GM21825 (cell line): ENCODE data around the gene C5orf46.
"Not testable (repeated sequence)": the region's sequence is repeated elsewhere in the genome, so short reads cannot be mapped to it uniquely, and the experiment has no call there.

Source experiments
- ATAC-seq: cut with Tn5 transposase; IDR thresholded peaks from one replicate; pipeline ENCODE4 v1.9.1; 2021; ENCODE audit warnings: mild to moderate bottlenecking, moderate library complexity; ENCODE audit not compliant: unreplicated experiment

Gene C5orf46

DNA sequence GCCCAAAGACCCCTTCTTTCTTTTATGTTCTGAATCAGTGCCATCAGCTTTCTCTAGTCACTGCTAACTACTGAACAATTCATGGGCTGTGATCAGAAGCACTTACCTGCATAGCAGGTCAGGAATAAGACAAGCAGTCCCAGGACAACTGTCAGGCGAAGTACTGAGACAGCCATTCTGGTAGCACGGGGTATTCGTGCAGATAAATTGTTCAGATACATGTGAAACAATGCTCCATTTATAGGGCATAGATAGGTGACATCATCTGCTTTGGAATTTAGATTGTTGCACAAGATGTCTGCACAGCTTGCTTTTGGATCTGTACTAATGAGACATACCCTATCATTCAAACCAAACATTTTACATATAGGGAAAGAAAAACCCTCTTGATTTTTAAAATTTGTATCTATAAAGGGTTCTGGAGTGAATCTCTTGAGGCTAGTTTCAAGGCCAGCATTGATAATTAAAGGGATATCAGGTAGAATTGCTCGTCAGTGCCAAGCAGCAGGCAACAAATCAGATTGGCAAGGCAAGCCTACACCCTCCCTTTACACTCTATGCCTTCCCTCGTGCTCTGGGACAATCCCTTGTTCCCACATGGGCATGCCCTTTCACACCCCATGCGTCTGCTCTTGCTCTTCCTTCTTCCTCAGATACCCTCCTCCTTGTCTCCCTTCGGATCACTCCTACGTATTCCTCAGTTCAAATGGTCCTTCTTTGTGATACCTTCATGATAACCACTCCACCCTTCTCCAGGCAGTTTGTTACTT lies at the start of gene C5orf46:
C5orf46 (minus strand) TSS at position 213 of the 770 bp plus-strand sequence; CDS start at position 176, 37 bp downstream.
- ATAC-seq: no peak

DNA sequence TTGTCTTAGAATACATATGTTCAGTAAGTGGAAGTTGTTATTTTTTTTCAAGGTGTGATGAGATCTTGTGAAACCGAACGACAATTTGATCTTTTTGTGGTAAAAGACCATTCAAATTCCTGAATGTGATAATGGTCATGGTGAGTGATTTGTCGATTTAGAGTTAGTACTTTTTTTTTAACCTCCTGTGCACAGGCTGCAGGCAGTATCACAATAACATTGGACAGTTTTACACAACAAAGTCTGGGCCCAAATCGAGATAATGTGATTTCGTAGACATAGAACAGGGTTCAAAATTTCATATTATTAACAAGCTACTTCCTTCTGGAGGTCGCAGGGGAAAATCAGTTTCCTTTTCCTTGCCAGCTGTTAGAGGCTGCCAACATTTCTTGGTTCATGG lies 48.6 kb upstream of the C5orf46 start:
- no peak for ATAC-seq

DNA sequence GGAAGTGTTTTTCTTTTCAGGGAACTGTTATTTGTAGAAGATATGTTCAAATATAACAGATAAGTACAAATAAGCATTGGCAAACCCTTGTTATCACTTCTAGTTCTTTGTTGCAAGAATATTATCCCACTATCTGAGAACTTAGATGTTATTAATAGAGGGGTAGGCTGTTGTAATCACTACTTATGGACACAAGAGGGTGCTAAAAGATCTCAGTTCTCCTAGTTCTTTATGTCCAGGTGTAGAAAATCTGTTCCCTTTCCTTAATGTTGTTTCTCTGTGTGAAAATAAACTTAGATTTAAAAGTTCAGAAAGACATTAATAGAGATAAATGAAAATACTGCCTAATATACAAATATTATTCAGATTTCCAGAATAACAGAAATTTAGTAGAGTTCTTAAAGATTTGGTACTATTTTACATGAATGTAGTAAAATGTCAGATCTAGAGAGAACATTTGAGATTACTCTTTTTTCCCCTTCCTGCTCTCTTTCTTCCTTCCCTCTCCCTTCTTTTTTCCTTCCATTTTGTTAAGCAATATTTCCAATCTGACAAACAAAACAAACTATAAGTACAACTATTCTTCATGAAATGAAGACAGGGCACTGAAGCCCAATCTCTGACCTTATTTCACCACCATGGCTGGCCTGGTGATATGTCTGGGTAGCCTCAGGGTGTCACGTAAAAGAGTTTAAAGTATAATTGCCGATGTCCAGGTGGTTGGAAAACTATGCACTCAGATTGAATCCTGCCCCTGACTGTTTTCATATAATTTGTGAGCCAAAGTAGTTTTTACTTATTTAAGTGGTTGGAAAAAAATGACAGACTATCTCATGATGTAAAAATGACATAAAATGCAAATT lies 43.6 kb upstream of the C5orf46 start:
- no peak for ATAC-seq

DNA sequence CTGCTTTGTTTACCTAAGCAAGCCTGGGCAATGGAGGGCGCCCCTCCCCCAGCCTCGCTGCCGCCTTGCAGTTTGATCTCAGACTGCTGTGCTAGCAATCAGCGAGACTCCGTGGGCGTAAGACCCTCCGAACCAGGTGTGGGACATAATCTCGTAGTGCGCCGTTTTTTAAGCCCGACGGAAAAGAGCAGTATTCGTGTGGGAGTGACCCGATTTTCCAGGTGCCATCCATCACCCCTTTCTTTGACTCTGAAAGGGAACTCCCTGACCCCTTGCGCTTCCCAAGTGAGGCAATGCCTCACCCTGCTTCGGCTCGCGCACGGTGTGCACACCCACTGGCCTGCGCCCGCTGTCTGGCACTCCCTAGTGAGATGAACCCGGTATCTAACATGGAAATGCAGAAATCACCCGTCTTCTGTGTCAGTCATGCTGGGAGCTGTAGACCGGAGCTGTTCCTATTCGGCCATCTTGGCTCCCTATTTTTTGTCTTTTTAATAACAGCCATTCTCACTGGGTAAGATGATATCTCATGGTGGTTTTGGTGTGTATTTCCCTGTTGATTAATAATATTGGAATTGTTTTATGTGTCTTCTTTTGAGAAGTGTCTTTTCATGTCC lies 40.4 kb upstream of the C5orf46 start:
- ATAC-seq: not testable (repeated sequence)

DNA sequence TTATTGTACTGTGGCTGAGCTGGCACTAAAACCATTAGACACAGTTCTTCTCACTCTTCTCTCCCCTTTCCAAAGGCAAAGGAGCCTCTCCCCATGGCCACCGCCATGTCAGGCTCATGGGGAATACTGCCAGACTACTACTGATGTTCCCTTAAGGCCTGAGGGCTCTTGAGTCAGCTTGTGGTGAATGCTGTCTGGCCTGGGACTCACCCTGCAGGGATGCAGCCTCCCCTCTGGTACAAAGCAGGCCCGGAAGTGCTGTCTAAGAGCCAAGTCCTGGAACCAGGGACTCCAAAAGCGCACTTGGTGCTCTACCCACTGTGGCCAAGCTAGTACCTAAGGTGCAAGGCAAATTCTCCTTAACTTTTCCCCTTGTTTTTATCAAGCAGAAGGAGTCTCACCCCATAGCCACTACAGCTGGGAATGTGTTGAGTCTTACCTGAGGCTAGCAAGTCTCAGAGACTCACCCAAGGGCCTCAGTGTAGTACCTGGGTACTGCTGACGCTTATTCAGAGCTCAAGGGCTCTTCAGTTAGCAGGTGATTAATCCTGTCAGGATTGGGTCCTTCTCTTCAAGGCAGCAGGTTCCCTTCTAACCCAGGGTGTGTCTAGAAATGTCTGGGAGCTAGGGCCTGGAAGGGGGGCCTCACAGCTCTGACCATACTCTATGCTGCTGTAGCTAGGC lies 33.2 kb upstream of the C5orf46 start:
- no peak for ATAC-seq

DNA sequence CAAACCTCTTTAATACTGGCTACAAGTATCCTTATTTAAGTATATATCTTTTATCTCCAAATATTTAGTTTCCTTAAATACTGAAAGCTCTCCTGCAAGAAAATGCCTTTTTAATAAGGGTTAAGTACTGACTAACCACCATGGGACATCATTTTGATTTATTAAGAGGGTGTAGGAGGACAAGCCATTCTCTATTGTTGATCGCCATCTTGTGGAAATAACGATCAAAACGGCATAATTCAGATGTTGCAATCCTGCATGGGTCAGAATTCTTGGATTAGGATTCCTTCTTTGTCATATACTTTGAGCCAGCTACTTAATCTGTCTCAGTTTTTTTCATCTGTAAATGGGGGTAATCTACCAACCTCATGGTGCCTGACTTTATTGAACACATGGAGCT lies 28.7 kb upstream of the C5orf46 start:
- ATAC-seq: no peak

DNA sequence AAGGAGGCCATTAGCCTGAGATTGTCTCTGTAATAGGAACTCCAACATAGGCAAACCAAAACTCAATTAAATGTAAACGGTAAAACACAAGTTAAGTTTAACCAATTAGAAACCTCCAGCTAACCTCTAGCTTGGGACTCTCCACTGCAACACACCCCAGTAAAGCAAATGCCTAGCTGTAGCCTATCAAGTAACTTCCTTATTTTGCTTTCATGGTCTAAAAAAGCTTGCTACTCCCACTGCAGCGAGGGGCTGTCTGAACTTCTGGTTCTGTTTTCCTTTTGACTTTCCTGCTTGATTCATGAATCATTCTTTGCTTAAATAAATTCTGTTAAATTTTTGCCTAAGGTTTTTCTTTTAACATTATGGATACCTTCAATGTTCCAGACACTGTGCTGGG lies 24.4 kb upstream of the C5orf46 start:
- no peak for ATAC-seq

DNA sequence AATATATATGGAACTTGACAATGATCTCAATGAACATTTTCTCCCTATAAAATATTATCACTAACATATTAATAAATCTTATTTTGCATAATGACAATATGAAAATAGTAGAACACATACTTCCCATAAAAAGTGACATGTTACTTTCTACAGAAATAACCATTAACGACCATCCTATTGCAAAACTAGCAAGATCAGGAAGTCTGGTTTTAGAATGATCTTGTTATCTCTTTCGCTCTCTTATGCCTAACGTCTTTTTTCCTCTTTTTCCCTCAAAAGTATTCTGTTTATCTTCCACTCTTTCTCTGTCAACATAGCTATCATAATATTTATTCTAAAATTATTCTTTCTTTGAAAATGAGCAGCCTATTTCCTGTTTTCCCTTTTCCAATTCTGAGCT lies 21.6 kb upstream of the C5orf46 start:
- ATAC-seq: no peak

DNA sequence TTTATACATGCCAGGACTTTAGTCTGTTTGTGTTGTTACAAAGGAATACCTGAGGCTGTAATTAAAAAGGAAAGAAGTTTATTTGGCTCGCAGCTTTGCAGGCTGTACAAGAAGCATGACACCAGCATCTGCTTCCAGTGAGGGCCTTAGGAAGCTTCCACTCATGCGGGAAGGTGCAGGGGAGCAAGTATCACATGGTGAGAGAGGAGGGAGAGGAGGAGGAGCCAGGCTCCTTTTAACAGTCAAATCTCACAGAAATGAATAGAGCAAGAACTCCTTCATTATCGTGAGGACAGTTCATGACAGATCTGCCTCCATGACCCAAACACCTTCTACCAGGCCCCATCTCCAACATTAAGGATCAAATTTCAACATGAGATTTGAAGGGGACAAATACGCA lies 18.7 kb upstream of the C5orf46 start:
- ATAC-seq: no peak

DNA sequence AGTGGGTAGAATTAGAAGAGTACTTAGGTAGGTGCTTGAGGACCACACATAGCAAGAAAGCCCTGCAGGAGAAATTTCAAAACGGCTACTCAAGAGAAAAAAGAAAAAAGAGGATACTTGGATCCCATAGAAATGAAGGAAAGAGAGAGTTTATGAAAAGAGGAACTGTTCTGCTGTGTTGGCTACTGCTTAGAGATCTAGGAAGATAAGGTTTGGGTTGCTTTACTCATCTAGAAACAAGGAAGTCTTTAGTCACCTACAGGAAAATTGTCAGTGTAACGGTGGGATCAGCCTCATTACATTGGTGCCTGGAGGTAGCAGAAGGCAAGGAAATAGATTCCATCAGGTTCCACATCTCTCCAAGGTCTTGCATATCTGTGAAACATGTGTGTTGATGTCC lies 14.8 kb upstream of the C5orf46 start:
- no peak for ATAC-seq

DNA sequence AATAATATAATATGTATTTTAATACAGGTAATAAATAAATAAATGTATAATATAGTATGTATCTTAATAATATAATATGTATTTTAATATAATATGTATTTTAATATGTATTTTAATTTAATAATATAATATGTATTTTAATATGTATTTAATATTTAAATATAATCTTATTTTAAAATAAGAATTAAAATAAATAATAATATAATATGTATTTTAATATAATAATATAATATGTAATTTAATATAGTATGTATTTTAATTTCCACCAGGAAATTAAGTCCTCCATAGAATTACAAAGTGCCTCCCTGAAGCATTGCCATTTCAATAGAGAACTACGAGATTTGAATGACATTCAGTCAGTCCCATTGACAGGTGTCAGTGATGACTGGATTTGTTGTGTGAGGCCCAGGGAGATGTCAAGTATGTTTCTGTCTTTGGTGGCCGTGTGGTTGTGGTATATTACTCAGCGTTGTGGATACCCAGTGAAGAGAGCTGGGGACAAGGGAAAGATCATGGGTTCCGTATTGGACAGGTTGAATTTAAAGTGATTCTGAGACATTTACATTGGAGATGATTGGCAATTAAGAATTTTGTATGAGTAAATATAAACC lies 14.2 kb upstream of the C5orf46 start:
- ATAC-seq: no peak

DNA sequence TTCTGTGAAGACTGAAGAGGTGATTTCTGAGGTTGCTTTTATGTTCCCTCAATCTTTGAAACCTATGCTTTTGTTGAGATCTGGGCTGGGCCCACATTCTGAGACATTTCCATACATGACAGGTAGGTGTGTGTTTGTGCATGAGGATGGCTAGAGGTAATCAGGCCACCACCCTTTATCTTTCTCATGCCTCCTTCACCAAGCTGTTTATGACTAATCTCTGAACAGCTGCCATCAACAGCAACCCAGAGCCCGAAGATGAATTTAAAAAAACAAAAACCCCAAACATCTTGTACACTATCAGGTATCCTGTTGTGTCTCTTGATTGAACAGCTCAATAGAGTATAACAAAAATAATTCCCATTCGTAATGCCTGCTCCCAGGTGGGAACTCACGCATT lies 12.6 kb upstream of the C5orf46 start:
- ATAC-seq: no peak

DNA sequence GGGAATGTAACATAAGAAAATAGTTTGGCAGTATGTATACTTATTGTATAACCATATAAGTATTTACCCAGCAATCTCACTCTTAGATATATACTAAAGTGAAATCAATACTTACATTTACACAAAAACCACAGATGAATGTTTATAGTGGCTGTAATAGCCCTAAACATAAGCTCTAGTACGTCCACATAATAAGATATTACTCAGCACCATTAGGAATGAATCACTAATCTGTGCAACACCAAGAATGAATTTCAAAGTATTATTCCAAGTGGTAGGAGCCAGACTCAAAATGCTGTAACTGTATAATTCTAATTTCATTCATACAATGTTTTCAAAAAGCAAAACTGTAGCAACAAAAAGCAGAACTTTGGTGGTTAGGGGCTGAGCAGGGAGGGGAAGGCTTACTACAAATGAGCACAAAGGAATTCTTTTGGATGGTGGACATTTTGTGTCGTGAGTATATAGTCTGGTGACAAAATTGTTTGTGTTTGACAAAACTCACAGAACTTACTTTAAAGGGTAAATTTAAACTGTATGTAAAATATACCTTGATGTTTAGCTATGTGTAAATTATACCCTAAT lies 11.9 kb upstream of the C5orf46 start:
- ATAC-seq: no peak

DNA sequence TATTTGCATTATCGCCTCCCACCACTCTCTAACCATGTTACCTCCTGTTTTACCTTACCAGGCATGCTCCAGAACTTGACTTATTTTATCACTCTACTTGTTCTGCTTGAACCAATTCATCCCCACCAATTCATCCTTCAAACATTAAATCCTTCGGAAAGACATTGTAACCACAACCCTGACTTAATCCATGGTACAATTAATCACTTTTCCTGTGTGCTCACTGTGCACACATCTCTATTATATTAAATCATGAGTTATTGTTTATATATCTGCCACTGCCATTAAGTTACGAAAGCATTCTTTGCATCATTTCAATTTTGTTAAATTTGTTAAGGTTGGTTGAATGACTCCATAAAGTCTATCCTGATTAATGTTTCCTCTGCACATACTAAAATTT lies 7.4 kb upstream of the C5orf46 start:
- no peak for ATAC-seq

DNA sequence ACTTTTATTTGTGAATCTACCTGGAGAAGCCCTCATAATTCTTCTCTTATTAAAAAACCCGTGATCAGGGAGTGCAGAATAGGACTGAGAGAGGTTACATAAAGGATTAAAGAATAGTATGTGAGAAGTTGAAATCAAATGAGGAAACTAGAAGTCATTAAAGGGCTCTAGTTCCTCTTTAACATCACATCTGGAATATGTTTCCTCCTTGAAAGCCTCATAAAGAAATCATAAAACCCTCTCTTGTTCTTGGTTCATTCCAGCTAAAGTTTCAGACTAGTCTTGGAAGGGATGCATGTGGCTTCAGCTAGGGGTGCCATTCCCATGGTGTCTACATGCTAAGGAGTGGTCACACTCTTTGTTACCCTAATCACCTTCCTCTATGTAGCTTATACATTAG lies 5.7 kb upstream of the C5orf46 start:
- ATAC-seq: no peak

DNA sequence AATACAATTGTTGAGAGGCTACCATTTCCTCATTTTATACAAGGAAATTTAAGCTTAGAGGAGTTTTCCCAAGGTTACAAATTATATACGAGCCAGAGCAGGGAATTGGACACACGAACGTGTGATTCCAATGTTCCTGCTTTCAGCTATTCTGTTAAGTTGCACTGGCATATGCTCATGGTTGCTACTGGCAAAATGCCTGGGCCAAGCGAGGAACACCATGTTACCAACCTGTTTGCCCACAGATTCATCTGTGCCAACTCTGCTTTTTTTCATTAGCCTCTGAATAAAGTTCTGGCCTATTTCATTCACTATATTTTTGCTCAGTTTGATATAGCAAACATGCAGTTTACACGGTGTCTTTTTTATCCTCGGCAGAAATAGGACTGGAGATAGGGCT lies 5.1 kb upstream of the C5orf46 start:
- ATAC-seq: no peak

DNA sequence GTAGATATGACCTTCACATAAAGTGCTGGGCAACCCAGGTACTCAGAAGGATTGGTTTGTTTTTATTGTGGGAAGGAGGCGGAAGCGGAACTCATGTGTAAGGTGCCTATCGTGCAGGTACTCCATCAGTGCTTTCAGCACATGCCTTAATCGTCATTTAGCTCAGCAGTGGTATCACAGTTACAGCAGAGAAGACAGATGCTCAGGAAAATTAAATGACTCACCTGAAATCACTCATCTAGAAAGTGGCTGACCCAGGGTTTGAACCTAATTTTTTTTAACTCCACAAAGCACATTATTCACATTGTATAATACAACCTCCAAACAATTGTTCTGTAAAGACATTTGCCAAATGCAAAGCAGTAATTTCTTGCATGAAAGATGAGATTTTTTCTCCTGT lies 2.2 kb downstream of the C5orf46 start:
- ATAC-seq: no peak

DNA sequence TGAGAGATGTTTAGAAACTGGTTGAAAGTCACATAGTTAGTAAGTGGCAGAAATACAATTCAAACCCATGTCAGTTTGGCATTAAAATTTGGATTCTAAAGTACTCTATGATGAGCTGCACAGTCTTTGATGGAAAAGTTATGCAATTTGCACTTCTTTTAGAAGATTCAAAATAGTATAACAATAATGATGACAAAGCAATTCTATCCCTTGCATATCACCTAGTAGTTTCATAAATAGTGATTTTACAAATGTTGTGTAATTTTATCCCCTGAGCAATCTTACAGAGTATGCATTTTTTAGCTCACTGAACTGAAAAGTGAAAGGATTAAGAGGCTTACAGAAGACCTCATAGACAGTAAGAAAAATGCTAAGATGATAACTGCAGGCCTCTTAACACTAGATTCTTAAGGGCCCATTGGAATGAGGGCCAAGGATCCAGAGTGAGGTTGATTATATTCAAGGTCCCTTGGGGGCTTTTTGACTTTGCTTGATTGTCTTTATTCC lies 3.7 kb downstream of the C5orf46 start:
- ATAC-seq: no peak

DNA sequence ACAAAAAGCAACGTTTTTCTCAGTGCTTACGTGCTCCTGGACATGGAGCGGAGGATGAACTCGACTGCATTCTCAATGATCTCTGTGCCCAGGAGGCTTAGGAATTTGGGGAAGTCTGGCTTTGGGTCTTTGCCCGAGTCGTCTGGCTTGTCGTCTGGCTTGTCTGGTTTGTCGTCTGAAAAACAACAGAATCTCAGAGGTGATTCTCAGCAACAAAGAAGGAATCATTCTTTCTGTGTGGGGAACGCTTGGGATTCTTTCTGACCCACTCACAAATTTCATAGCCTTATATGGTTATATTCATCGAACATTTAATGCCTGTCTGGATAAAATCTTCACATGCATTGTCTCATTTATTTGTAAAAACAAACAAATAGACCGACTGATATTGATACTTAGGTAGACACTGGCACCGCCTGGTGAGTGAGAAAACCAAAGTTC lies 4.7 kb downstream of the C5orf46 start:
- no peak for ATAC-seq

DNA sequence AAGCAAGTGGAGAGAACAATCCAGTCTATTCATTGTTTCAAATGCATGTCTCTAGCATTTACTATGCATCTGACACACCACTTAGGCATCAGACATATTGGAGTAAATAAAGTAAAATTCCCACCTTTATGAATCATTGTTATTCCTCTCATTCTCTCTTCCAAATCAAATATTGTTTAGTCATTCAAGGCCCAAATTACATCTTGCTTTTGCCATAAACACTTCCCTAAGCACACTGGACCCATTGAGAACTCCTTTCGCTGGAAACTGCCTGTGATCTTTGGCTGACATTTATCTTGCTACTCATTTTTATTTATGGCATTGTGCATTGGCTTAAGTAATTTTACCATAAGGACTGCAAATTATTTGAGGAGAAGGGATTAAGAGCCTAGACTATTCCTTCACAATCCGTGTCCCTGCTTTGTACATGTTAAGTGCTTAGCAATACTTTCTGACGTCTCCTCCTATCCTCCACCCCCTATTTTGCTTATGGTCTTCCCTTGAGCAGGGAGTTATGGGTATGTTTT lies 7.4 kb downstream of the C5orf46 start:
- ATAC-seq: no peak
